Measurements from ENCODE around the gene PCSK2.

Gene PCSK2

DNA sequence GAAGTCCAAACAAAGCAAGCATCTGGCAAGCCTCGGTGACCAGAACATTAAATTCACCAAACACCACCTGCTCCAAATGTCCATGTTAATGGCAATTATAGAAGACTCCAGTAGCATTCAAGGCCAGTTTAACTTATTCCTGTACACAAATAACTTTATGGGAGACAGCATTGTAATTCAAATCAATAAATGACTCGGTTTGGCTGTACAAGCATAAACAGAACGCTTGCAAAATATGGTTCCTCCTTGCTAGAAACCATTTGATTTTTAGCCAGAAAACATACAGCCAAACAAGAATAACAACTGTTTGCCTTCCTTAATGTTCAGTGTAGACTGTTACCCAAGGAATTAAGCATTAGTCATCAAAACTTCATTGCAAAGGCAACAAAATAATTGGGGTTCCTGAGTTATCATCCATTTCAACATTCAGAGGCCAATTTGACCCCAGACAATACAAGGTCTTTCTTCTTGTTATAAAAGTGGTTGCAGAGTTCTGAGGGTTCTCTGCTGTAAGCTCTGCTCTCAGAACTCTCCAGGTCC lies 179.3 kb downstream of the PCSK2 start:
- DNase-seq: no peak

DNA sequence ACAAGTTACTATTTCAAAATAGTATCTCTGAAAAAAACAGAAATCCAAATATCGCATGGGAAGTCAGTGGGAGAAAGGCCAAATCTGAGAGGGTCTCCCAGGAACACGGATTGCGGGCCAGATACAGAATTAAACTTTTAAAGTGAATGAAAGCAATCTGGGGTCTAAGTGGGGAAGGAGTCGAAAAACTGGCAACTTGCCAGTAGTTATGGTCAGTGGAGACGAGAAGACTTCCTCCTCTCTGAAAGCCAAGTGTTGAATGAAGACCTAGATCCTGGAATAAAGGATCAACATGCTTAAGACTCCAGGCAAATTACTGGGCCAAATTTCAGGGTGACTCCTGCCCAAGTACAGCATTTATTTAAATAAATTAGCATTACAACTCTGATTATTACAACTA lies 180.7 kb downstream of the PCSK2 start:
- DNase-seq: no peak

DNA sequence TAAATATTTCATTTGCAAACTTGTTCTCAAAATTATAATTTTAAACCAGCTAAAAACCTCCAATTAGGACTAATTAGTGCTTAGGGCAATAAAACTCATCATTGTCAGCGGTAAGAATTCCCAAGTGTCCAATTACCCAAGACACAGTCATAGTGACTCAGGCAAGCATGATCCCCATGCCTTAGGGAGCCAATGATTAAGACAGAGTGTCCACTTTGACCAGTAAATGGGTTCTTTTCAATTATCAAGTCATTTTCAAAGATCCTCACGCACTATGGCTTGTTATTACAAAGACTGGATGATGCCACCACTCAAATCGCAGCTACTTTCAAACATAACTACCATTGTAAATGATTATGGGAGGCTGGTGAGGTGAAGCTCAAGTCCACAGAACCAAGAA lies 190.4 kb downstream of the PCSK2 start:
- DNase-seq: no peak

DNA sequence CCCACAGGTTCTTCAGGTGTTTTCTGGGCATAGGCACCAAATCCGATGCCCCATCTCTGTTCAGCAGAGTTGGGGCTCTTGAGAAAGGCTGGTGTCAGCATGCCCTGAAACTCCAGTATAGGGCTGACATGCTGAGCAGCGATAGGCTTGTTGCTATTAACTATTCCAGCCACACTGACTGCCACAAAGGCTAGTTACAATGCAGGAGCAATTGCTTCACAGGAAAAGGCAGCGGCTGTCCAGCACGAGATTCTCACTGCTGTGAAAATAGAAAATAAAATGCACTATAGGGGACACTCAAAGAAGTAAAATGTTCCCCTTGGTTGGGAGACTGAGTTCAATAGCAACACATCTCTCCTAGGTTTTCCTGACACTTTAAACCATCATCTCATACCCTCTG lies 191.9 kb downstream of the PCSK2 start:
- DNase-seq: no peak

DNA sequence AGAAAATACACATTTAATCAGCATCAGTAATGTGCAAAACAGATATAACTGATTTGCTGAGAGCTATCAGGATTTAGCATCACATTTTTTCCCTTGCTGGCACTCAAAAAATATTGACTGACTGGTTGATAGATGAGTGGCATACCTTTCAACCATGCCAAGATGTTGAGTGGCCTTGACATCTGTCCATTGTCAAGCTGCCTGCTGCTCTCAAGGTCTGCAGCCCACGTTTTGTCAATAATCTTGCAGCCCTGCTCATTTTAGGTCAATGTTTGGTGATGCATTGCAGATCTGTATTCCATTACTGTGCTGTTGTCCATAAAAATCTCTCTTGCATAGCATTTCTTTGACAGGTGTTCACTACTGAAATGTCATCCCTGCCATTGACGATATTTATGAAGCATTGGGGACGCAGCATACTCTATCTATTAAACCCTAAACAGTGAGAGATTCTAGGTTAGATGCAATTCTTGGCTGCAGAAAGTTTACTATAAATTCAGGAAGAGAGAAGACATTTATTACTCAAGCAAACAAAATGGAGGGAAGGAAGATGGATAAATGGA lies 192.7 kb downstream of the PCSK2 start:
- DNase-seq: no peak

DNA sequence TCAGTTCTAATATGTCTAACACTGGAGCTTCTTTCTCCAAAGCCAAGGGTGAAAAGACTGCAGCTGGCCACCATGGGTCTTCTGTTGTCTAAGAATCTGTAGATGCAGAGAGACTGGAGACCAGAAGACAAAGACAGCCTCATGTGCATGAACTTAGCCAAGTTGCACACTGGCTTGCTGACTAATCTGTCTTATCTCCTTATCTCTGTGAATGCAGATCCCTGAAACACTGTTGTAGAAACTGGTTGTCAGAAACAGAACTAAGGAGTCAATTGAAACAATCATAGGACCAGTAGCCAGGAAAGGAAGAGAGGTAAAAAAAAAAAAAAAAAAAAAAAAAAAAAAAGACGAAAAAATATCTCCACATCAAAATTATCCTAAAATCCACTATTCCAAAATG lies 194.7 kb downstream of the PCSK2 start:
- no peak for DNase-seq

DNA sequence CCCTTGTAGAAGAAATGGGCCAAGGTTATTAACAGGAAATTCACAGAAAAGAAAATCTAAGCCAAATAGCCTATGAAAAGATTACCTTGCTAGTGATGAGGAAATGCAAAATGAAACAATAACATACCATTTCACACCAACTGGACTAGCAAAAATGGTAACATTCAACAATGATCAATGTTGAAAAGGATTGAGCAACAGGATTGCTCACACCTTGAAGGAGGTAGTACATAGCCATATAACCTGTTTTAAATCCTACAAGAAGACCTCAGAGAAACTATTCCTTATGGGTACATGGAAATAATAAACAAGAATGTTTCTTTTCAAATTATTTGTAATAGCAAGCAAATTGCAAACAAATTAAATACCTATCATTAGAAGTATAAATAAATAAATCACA lies 196.9 kb downstream of the PCSK2 start:
- no peak for DNase-seq

DNA sequence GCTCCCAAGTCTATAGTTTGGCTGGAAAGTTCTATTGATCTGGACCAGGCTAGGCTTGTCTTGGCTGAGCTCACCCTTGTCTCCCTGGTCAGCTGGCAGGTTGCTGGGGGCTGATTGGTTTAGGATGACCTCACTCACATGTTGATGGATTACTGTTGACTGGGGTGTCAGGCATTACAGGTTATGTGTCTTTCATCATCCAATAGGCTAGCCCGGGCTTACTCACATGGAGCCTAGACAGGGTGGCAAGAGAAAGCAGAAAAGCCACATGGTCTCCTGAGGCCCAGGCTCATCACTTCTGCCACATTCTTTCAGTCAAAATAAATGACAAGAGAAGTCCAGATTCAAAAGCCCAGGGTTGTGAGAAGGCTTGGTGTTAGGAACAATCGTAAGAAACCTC lies 200.8 kb downstream of the PCSK2 start:
- no peak for DNase-seq

DNA sequence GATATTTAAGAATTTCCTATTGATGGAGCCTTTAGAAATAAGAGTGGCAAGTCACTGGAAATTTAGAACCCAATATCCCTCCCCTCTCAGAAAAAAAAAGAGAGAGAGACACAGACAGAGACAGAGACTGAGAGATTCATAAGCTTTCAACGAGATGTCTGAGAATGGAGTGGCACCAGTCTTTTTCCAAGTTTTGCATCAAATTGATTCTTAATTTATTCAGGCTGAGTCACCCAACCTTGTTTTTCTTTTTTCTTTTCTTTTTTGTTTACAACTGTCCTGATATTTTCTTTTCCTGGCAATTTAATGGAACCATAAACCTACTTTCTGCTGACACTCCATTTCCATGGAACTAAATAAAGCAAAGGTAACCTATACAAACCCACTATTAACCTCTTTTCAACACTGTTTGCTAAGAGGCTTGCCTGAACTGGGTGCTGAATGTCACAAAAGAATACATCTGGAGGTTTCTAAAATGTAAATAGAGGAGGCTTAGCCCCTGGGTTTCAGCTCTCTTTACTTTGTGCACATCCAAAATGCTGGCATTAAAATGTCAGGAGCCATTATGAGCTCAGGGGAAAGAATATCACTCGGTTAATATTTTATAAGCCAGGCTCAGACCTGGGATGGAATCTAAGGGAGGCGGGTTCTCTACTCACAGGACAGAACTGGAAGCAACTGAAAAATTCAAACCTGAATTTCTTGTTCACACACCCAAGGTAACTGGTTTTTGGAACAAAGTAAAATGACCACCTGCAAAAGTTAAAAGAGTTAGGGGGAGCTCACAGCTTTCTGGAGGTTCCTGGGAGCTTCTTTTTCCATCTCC lies 203.5 kb downstream of the PCSK2 start:
- DNase-seq: no peak

DNA sequence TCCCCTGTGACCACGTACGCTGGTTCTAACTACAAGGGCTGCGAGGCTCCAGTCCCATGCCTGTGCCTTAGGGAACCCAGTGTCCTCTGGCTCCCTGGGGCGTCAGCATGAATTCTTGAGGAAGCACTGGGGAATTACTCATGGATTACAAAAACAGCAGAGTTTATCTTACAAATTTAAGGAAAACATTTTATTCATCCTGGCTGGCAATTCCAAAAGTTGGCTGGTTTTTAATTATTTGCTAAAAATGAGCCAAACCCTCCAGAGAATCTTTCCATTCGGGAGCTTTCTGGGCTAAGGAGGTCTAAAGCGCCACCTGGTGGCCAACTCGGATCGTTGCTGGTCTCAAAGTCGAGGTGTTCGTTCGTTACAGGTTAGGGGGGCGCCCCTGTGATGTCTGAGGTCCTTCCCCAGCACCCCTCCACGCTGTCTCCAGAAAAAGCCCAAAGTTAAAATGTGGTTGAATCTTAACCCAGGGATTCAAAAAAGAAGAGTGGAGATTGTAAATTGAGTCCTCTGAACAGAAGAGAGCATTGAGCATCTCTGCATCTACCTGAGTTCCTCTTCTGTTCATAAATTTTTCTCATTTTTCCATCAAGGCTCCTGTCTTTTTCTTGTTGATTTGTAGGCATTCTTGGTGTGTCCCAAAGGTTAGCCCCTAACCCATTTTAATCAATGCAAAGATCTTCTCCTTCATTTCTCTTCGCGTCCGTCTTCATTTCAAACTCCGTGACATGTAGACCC lies 205.0 kb downstream of the PCSK2 start:
- DNase-seq: peak; percentile 44

DNA sequence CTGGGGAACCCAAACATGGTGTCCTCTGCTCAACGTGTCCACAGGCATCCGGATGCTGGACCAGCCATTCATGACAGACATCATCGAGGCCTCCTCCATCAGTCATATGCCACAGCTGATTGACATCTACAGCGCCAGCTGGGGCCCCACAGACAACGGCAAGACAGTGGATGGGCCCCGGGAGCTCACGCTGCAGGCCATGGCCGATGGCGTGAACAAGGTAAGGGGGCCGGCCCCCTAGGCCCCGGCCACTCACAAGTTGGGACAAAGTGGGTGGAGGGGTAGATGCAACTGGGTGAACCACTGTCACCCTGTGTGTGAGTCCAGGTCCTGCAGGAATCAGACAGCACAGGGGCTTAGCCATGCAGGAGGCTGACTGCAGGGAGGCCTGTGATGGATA lies 209.8 kb downstream of the PCSK2 start:
- DNase-seq: no peak

DNA sequence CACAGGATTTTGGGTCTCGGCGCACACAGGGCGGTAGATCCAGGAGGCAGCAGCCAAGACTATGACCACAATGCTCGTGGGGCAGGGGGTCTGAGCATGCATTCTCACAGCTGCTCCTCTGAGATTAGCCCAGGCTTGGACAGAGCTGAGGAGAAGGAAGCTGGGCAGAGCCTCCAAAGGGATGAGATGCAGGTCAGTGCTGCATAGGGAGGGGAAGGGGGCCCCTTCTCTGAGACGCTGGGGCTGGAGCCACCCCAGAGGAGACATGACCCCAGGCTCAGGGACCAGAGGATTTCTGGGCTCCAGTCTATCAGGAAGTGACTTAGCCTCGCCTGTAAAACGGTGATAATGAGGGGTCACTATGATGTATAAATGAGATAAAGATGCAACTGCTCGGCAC lies 210.4 kb downstream of the PCSK2 start:
- DNase-seq: no peak

DNA sequence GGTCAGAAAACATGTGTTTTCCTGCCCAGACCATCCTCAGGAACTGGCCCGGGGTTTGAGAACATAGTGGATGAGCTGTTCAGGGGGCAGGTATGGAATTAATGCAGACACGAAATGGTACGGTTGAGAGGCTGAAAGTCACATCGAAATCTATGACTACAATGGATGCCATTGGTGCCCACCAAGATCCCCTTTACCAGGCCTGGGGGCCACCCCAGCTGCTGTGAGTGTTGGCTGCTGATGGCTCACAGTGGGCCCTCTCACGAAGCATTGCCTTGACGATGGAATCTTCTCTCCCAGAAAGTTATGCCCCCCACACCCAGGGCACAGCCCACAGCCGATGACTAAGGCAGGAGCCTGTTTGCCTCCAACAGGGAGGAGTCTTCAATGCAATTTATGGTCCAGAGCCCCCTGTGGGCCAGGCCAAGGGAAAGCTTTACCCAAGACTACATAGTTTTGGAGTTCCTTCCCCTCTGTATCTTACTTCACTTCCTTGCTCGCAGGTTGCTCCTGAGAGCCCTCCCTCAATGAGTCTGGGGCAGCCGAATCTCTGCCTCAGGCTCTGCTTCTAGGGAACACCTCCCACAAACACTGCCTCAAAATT lies 211.7 kb downstream of the PCSK2 start:
- no peak for DNase-seq

DNA sequence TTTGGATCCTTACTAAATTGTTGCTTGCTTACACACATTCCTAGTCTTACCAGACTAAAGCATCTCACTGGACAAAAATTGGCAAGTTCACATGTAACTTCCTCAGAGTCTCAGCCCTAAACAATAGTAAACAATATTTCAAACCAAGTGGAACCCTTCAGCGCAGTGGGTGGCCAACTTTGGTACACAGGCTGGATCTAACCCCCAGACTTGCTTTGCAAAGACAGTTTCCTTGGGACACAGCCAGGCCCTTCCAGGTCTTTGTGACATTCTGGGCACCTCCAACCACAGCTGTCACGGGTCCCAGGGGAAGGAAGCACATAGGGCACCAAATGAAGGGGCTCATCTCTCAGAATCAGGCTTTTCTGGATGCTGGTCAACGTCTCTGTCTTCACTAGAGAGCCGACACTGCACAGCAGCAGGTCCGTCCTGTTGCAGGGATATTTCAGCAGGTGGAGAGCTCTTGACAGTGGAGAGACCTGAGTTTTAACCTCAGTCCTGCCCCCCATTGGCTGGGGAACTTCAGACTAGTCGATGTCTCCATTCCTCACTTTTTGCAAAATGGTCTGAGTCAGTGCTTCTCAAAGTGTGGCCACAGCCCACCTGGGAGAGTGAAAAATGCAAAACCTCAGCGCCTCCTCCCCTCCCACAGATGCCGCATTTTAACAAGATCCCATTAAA lies 212.9 kb downstream of the PCSK2 start:
- DNase-seq: no peak

DNA sequence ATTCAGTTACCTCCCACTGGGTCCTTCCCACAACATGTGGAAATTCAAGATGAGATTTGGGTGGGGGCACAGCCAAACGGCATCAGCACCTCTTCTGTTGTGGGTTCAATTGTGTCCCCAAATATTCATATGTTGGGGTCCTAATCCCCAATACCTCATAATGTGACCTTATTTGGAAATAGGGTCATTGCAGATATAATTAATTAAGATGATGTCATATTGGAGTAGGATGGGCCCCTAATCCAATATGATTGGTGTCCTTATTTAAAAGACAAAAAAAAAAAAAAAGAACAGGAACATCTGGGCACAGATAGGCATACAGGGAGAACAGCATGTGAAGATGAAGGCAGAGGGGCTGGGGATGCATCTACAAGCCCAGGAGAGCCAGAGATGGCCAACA lies 214.9 kb downstream of the PCSK2 start:
- no peak for DNase-seq

DNA sequence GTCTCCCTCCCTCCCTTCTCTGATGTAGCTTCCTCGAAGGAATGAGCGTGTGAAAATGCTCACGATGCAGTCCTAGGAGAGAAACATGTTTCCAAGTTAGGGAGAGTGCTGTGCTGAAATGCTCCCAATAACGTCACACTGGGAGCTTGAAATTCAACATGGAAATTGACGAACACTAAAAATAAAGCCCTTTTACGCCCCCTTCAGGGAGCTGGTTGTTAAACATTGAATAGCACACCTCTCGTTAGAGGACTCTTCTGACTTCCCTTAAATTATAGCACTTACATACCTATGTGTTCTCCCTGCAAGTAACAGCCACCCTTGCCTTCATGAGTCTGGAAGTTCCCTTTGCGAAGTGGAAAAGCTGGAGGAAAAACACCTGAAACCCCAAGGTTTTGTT lies 215.7 kb downstream of the PCSK2 start:
- DNase-seq: no peak

DNA sequence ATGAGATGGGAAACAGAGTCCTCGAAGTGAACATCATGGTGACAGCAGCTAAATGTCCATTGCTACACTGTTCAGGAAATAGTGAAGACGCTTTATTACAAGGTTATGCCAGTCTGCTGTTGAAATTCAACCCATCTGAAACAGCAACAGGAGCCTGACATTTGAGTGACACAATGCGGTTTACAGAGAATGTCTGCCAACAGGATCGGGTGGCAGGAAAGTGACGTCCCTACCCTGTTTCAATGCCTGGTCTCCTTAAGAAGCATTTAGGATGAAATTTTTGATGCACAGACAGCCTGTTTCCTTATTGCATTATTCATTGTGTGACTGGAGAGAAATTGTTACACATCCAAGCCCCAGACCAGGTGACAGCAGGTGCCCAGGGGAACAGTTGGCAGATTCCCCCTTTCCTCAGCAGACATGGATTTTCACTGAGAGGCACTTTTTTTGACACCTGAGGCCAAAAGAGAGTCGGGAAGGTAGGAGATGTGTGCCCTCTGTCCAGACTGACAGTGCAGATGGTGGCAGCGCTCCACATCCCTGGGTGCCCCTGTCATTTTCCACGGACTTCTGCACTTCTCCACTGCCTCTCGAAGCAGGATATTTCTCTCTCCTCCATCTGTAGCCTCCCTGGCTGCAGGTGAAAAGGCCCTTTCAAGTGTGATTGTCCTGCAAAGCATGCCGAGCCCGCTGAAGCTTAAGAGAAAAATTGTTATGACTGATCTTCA lies 216.5 kb downstream of the PCSK2 start:
- DNase-seq: no peak

DNA sequence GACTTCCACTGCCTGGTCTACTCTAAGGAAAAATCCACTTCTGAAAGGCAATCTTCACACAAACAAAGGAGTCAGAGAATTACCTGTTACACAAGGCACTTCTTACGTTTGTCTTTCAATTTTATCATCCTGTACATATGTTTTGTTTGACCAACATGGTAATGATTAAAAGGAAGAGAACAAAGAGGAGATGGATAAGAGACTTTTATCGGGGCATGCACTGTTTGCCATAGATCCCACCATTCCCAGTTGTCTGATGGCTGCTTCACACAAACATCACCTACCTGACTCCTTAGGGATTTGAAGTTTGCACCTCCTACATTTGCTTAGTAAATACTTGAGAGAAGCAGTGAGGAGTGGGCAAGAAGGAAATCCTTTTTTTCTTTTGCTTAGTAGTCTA lies 217.3 kb downstream of the PCSK2 start:
- DNase-seq: no peak

DNA sequence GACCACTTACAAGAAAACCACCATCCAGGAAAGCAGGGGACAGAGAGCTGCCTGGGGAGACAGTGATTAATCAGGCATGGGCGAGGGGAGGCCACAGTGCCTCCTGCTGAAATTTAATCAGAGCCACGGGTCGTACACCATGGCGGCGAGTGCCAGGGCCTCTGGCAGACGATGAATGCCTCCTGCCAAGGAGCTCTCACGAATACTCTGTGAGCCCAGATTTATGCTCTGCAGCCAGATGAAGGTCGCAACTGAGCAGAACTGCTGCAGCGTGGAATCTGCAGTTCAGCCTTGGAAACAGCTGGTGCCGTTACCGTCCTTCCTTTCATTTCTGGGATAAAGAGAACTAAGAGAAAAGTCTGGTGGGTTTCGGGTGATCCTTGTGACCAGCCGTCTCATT lies 218.7 kb downstream of the PCSK2 start:
- DNase-seq: no peak

DNA sequence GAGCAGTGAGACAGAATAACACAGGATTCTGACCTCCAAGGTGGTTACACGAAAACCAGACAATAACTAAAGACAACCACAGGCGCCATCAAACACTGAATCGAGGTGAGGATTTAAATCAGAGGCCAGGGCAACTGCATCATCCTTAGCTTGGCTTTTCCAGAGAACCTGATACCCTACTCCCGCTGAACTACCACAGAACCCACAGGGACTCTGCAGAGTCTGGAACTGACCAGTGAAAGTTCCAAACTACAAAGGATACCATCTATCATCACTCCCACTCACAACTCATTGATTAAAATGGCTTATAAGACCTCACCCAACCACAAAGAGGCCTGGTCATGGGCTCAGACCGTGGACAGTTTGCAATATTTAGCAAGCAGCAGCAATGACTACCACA lies 219.3 kb downstream of the PCSK2 start:
- DNase-seq: no peak

DNA sequence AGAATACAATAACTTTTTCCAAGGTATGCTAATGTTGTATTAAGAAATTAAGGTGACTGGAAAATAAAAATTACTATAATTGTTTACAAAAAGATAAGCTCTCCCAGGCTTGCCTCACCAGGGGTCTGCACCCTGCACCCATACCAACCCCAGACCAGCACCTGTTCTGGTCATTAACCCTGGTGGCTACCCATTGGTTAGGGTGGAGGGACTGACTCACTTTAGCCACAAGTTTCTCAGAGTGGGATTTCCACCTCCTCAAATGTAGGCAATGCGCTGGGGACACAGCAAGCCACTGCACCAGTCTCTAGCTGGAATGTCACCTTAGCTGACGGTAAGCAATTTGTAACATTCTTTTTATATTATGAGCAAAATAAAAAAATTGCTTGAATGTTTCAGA lies 221.2 kb downstream of the PCSK2 start:
- no peak for DNase-seq

DNA sequence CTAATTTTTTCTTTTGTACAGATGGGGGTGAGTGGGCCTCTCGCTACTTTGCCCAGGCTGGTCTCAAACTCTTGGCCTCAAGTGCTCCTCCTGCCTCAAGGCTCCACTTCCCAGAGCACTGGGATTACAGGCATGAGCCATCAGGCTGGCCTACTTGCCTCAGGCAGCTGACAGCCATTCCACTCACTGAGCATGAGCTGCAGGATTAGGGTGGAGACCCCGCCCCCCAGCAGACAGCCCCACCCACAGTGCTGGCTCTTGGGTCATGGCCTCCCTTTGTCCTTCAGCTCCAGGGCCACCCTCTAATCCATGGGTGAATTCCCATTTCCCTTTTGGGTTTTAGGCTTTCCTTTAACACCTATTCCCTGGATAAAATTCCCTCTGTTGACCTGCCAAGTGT lies 222.2 kb downstream of the PCSK2 start:
- DNase-seq: no peak
